NCI-H446 (cell line): ENCODE results near the gene FAM236B.
"Not testable (repeated sequence)": the region's sequence is repeated elsewhere in the genome, so short reads cannot be mapped to it uniquely, and the experiment has no call there.

ENCODE experiments used
- DNase-seq, 2 experiments: peaks; one replicate each; lab custom pipeline; 2025; lab: John Stamatoyannopoulos, UW

The FAM236B gene

DNA sequence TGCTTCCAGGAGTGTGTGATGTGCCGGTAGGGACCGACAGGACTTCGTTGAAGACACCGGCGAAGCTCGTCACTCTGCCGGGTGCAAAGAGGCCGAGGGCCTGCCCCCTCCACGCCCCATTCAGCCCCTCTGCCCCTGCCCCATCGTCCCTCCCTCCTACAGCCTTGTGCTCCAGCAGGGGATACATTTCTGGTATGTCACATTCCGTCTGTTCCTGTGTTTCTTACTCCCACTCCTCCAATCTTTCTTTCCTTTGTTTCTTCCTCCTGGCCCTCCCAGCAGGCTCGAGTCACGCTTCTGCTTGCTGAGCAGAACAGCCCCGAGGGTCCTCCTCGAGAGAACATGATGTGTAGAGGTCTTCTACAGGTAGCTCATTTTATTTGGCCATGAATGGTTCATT lies at the start of gene FAM236B:
TSS of gene FAM236B (minus strand) at position 101 of the 400 bp plus-strand sequence. CDS start at position 1, 100 bp downstream.
- not testable (repeated sequence) for DNase-seq

DNA sequence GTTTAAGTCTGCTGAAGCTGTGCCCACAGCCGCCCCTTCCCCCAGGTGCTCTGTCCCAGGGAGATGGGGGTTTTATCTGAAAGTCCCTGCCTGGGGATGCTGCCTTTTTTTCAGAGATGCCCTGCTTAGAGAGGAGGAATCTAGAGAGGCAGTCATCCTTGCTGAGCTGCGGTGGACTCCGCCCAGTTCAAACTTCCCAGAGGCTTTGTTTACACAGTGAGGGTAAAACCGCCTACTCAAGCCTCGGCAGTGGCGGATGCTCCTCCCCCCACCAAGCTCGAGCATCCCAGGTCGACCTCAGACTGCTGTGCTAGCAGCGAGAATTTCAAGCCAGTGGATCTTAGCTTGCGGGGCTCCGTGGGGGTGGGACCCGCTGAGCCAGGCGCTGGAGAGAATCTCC lies 48.2 kb upstream of the FAM236B start:
- not testable (repeated sequence) for DNase-seq

DNA sequence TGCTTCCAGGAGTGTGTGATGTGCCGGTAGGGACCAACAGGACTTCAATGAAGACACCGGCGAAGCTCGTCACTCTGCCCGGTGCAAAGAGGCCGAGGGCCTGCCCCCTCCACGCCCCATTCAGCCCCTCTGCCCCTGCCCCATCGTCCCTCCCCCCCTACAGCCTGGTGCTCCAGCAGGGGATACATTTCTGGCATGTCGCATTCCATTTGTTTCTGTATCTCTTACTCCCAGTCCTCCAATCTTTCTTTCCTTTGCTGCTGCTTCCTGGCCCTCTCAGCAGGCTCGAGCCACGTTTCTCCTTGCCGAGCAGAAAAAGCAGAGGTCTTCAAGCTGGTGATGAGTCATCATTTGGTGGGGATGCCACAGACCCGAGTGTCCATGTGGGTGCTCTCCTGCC lies 25.6 kb upstream of the FAM236B start, which contains the start of gene FAM236D:
TSS of gene FAM236D (minus strand) at position 101 of the 400 bp plus-strand sequence. CDS start at position 1, 100 bp downstream.
- DNase-seq = not testable (repeated sequence)

DNA sequence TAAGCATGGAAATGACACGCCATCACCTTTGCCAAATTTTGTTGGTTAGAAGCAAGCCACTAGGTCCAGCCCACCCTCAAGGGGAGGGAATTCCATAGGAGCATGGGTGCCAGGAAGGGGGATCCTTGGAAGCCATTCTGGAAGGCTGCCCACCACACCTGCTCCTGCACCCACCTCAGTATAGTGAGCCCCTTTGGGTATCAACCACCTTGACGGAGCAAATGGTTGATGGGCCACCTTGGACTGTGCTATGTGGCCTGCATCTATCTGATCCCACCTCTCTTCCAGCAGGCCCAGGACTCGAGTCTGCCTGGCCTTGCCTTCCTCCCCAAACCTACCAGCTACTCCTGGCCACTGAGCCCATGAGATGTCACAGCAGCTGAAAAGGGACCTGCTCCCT lies 7.9 kb upstream of the FAM236B start:
- DNase-seq = not testable (repeated sequence)

DNA sequence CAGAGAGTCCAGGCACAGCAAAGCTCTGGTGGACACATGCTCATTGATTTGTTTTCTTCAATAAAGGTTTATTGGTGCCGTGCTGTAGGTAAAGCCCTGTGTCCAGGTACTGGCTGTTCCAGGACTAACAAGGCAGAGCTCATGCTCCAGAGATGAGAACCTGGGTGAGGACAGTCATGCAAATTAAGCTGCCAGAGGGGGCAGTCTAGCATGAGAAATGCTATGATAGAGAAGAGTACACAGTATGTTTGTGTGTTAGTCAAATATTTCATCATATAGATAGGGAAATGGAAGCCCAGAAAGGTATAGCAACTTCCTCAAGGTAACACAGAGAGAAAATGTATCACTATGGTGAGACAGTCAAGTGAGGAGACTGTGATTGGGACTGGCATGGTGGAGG lies 5.7 kb upstream of the FAM236B start:
- not testable (repeated sequence) for DNase-seq

DNA sequence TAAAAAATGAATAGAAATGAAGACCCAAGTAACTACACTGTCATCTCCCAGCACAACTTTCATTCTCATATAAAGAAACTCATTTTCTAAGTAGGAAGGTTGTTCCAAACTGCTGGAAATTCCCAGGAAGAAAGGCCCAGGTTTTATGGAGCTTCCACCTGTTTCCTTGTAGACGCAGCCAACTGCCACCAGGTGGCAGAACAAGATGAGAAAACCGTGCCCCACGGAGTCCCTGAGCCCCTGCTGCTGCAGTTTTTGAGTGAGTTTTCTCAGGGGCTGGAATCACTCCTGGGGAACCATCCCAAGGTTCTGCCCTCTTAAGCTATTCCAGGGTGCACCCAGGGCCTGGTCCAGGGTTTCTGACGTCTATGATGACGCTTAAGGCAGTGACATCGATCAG lies 1.5 kb upstream of the FAM236B start:
- DNase-seq = not testable (repeated sequence)

DNA sequence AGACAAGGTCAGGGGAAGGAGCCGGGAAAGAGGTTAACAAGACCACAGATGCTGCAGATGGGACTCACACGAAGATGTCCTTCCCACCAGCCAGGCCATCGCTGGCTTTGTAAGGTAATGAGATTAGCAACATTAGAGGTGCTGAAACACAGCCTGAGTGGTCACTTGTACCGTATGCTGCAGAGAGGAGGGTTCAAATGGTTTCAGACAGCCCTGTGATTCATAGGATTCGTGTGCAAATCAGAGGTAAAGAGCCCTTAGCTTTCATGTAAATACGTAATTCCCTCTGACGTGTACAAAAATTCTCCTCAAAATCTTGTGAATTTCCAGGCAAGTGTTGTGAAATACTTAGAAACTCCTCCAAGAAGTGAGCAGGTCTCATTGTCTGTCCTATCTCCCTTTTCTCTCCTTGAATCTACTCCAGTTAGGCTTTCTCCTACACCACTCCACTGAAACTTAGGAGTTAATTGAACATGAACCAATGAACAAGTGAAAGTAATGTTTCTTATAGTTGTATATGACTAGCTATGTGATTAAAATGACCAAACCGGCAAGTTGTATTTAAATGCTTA lies 991 bp upstream of the FAM236B start:
- DNase-seq = not testable (repeated sequence)

DNA sequence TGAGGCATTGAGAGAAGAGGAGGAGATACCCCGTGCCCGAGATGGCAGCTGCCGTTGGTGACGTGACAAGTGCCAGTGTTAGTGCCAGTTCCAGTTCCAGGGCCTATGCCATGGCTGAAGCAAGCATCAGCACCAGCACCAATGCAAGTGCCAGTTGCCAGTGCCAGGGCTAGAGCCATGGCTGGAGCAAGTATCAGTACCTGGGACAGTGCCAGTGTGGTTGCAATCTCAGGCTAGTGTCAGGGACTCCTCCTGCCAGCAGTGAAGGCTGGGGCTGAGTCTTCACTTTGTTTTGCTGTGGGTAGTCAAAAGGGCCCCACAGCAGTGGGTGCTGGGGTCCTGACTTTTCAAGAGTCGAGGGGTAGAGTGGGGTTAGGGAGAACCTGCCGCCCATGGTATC lies 4.3 kb downstream of the FAM236B start:
- DNase-seq = not testable (repeated sequence)

DNA sequence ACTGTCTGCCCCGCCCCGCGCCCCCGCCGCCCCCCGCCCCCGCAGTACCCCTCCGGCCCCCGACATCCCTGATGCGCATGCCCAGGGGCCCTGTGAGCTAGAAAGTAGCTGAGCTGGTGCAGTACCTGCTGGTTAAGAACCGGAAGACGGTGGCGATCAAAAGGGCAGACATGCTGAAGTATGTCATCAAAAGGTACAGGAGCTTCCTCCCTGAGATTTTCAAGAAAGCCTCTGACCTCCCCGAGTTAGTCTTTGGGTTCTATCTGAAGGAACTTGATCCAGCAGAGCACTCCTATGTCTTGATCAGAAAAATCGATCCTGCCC lies 5.0 kb downstream of the FAM236B start:
- DNase-seq = not testable (repeated sequence)

DNA sequence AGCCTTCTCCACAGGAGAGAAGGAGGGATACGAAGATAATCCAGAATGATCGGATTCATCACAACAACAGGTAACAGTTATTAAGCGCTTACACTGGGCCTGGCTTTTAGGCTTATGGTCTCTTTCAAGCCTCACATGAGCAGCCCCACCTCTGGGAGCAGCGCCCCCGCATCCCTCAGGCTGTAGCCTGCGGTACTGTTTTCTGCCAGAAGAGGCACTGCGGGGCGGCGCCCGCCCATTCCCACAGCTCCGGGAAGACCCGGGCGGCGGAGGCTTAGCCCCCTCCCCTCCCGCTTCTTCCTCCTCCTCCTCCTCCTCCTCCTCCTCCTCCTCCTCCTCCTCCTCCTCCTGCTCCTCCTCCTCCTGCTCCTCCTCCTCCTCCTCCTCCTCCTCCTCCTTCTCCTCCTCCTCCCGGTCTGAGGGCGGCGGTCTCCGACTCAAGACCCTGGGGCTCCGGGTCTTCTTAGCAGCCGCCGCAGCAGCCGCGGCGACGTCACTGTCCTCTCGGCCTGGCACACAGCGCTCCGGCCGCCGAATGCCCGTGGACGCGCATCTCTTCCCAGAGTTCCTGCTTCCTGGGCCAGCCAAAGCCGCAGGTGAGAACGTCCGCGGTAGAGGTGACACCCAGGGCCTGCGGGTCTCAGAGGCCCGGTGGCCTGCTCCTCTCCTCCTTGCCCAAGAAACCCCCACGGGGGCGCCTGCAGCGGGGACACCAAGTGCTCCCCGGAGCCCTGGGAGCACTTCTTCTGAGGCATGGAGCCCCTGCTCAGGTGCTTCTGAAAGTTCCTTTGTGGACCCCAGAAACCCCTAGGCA lies 5.6 kb downstream of the FAM236B start, which contains the start of gene DMRTC1B:
TSS of gene DMRTC1B (plus strand) at position 238 of the 814 bp plus-strand sequence. CDS start 68,246 bp downstream, outside the sequence.
- not testable (repeated sequence) for DNase-seq

DNA sequence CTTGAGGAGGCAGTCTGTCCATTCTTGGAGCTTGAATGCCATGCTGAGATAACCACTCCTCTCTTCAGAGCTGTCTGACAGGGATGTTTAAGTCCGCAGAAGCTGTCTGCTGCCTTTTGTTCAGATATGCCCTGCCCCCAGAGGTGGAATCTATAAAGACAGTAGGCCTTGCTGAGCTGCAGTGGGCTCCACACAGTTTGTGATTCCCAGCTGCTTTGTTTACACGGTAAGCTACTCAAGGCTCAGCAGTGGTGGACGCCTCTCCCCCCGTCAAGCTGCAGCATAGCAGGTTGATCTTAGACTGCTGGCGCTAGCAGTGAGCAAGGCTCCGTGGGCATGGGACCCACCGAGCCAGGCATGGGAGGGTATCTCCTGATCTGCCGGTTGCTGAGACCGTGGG lies 22.0 kb downstream of the FAM236B start:
- DNase-seq = not testable (repeated sequence)

DNA sequence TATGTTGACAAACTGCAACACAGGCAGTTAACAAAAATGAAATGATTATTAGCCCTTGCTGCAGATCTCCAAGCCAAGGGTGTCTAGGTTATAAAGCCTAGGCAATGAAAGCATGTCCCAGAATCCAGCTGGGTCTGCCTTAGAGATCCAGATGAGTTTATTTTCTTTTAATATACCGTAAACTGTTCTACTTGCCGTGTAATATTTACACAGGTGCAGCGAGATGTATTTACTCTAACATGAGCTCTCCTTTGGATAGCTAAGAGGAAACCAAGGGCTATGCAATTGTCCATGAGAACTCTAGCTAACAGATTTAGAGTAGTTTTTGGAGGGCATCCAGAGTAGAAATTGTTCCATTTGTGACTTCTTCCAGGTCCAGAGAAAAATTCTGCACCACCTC lies 33.9 kb downstream of the FAM236B start:
- not testable (repeated sequence) for DNase-seq

DNA sequence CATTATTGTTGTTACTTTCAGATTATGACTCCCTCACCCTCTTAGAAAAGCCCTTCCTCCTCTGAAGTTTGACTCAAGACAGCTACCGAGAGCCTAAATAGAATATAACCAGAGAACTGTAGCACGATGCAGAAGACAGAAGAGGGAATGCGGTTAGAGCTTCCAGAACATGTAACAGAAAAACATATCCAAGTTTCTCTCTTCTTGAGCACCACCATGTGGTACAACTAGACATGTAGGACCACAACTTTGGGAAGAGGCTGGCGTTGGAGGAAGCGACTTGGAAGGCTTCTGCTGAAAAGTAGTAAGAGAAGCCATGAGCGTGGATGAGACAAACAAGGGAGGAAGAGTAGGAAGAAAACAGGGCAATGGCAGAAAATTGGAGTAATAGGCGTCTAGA lies 36.9 kb downstream of the FAM236B start:
- not testable (repeated sequence) for DNase-seq

DNA sequence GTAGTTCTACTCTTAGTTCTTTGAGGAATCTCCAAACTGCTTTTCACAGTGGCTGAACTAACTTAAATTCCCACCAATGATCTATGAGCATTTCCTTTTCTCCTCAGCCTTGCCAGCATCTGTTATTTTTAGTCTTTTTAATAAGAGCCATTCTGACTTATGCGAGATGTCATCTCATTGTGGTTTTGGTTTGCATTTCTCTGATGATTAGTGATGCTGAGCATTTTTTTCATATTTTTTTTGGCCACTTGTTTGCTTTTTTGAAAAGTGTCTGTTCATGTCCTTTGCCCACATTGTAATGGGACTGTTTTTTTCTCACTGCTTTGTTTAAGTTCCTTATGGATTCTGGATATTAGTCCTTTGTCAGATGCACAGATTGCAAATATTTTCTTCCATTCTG lies 46.9 kb downstream of the FAM236B start:
- no peak for DNase-seq

DNA sequence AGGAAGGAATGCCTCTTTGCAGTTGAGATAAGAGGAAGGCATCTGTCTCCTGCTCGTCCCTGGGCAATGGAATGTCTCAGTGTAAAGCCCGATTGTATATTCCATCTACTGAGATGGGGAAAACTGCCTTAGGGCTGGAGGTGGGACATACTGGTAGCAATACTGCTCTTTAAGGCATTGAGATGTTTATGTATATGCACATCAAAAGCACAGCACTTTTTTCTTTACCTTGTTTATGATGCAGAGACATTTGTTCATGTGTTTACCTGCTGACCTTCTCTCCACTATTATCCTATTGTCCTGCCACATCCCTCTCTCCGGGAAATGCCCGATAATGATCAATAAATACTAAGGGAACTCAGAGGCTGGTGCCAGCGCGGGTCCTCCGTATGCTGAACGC lies 48.8 kb downstream of the FAM236B start:
- DNase-seq = not testable (repeated sequence)
